HG03108 (cell line): ENCODE data around the gene TNMD.
A peak's percentile ranks its signal among the peaks of the same experiment; 100 is the strongest.
"Not testable (repeated sequence)": the region's sequence is repeated elsewhere in the genome, so short reads cannot be mapped to it uniquely, and the experiment has no call there.

Experiments used
- ATAC-seq: cut with Tn5 transposase; IDR thresholded peaks from one replicate; pipeline ENCODE4 v1.9.1; 2021; ENCODE audit warnings: moderate library complexity; ENCODE audit not compliant: unreplicated experiment

The TNMD gene

GRCh38 chrX:100584611-100585010 is at the start of gene TNMD:
TNMD (plus strand) TSS chrX:100584936; CDS start chrX:100585019, 83 bp downstream.
- no peak for ATAC-seq

- not testable (repeated sequence) for ATAC-seq
Observed at GRCh38 chrX:100565534-100565933, 19.2 kb upstream of the TNMD start.

- no peak for ATAC-seq
Observed at GRCh38 chrX:100586747-100587146, 2.0 kb downstream of the TNMD start.

GRCh38 chrX:100587861-100588260 is 3.1 kb downstream of the TNMD start:
- no peak for ATAC-seq

- ATAC-seq = no peak
Observed at GRCh38 chrX:100591256-100592051, 6.7 kb downstream of the TNMD start.

- no peak for ATAC-seq
Observed at GRCh38 chrX:100593126-100593525, 8.4 kb downstream of the TNMD start.

GRCh38 chrX:100593581-100593980 is 8.8 kb downstream of the TNMD start:
- ATAC-seq = no peak

- no peak for ATAC-seq
Observed at GRCh38 chrX:100596601-100597000, 11.9 kb downstream of the TNMD start.

GRCh38 chrX:100599456-100599855 is 14.7 kb downstream of the TNMD start:
- ATAC-seq = no peak

- ATAC-seq = no peak
Observed at GRCh38 chrX:100600340-100600739, 15.6 kb downstream of the TNMD start.

- ATAC-seq = no peak
Observed at GRCh38 chrX:100600758-100601157, 16.0 kb downstream of the TNMD start.

- ATAC-seq = no peak
Observed at GRCh38 chrX:100606753-100607152, 22.0 kb downstream of the TNMD start.

GRCh38 chrX:100609591-100609990 is 24.9 kb downstream of the TNMD start:
- ATAC-seq = no peak

- ATAC-seq = no peak
Observed at GRCh38 chrX:100611951-100612350, 27.2 kb downstream of the TNMD start.

- ATAC-seq = peak; percentile 99
Observed at GRCh38 chrX:100615005-100615404, 30.3 kb downstream of the TNMD start.

GRCh38 chrX:100623001-100623400 is 38.3 kb downstream of the TNMD start:
- no peak for ATAC-seq

GRCh38 chrX:100625985-100626491 is 41.3 kb downstream of the TNMD start:
- ATAC-seq = peak; percentile 80

GRCh38 chrX:100635040-100635439 is 50.3 kb downstream of the TNMD start:
- no peak for ATAC-seq

- ATAC-seq = no peak
Observed at GRCh38 chrX:100635989-100636320, 51.2 kb downstream of the TNMD start.

- peak; percentile 82 for ATAC-seq
Observed at GRCh38 chrX:100636321-100636991, 51.7 kb downstream of the TNMD start, which contains the start of gene TSPAN6. TSPAN6 (minus strand) TSS chrX:100636806; CDS start chrX:100636694, 112 bp downstream.

GRCh38 chrX:100642290-100642689 is 57.6 kb downstream of the TNMD start:
- no peak for ATAC-seq

GRCh38 chrX:100643212-100643611 is 58.5 kb downstream of the TNMD start:
- ATAC-seq = no peak
